ENCODE measurements around the gene PLPPR1. TPM values are rescaled to one million over a fixed set of nuclear protein-coding genes. Genes with fewer than 3 reads are reported as not detected.
A peak's percentile ranks its signal among the peaks of the same experiment; 100 is the strongest.

PLPPR1 gene
- total and polyA plus RNA-seq, 4 donors = 1.2 to 26.3 (median 2.4) TPM

DNA sequence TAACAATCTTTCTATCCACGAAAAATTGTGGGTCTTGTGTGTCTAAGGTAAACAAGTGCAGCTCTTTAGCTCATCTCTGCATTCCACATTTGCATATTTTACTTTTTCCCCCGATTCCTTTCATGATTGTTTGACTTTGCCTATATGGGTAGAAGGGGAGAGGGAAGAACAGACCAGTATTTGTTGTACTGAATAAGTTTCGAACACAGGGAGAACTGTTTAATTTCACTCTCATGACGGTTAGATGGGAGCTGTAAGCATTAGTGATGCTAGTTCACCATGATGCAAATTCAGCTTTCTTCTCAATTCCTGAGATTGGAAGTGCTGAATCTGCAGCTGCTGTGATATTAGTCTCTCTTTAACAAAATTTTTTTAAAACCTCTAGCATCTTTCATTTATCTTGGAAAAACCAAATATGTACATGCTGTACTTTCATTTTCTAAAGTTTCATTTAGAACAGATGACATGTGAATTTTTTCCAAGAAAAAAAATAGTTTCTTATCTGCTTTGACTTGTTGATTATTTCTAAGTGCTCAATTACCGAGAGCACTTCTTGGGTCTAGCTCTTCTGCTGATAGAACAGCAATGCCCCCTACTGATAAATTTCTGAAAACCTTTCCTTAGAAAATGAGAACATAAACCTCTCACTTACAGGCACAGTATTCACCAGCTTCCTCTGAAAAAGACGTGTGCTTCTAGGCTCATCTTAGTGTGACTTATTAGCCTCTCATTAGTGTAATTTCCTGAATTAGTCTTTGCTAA is 206.8 kb downstream of the PLPPR1 start:
- Histone ChIP-seq H3K27me3 (ENCODE audit: control insufficient read depth in 4 of 4, insufficient read depth in 4 of 4, low read length in 3 of 4) (no peaks in the 10 kb centered on the region), H3K4me3 (ENCODE audit: low read depth in 1 of 3, low read length in 3 of 3) (no peak overlapping the region), H3K9ac (ENCODE audit: low read depth in 1 of 2, low read length in 2 of 2) (no peak overlapping the region), H3K36me3 (ENCODE audit: control insufficient read depth in 4 of 4, insufficient read depth in 3 of 4, low read depth in 1 of 4, low read length in 3 of 4) (no peaks in the 10 kb centered on the region), H3K27ac (ENCODE audit: low read depth in 1 of 2, low read length in 2 of 2) (no peak overlapping the region), H3K9me3 (ENCODE audit: control insufficient read depth in 4 of 4, low read length in 3 of 4) (no peaks in the 10 kb centered on the region), H3K4me1 (ENCODE audit: control insufficient read depth in 4 of 4, insufficient read depth in 4 of 4, low read length in 3 of 4) (peaks cover 0 to 23% (median 13%) of the 10 kb centered on the region in 4 donors)
- no peak for DNase-seq (ENCODE audit: low spot score)
- WGBS = 42% methylated on average over 6 of the region's 6 CpGs
- peak; percentile 78 for TF ChIP-seq CTCF (IDR thresholded peaks at IDR 0.05; ENCODE audit: low read depth, low read length, missing input control)
- peak in 1 of 2 donors; percentile 9 for TF ChIP-seq HNF4A (conservative IDR thresholded peaks at IDR 0.05)
- peak; percentile 93 to 95 for TF ChIP-seq RAD21 (IDR thresholded peaks at IDR 0.05)
- no peak for TF ChIP-seq TAF1 (conservative IDR thresholded peaks at IDR 0.05)

DNA sequence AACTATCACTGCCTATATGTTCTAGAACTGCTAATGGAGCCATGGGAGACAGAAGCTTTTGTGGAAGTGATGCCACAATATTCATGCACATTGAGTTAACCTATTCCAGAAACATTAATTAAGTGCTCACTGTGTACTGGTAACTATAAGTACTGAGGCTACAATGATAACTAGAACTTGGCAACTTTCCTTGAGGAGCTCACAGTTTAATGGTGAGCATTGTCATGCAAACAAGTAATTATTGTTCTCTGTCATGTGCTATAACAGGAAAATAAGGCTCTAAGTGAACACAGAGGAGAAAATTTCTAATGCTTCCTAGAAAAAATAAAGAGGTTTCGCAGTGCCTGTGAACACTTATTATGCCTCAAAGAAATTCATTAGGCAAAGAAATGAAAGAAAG is 214.1 kb downstream of the PLPPR1 start:
- Histone ChIP-seq H3K27ac (ENCODE audit: low read depth in 1 of 2, low read length in 2 of 2) (no peak overlapping the region), H3K9ac (ENCODE audit: low read depth in 1 of 2, low read length in 2 of 2) (no peak overlapping the region), H3K9me3 (ENCODE audit: control insufficient read depth in 4 of 4, low read length in 3 of 4) (no peaks in the 10 kb centered on the region), H3K4me3 (ENCODE audit: low read depth in 1 of 3, low read length in 3 of 3) (no peak overlapping the region), H3K27me3 (ENCODE audit: control insufficient read depth in 4 of 4, insufficient read depth in 4 of 4, low read length in 3 of 4) (no peaks in the 10 kb centered on the region), H3K4me1 (ENCODE audit: control insufficient read depth in 4 of 4, insufficient read depth in 4 of 4, low read length in 3 of 4) (no peaks in the 10 kb centered on the region), H3K36me3 (ENCODE audit: control insufficient read depth in 4 of 4, insufficient read depth in 3 of 4, low read depth in 1 of 4, low read length in 3 of 4) (no peaks in the 10 kb centered on the region)
- 90% methylated on average over 1 of the region's 1 CpG for WGBS
- no peak for TF ChIP-seq CTCF (IDR thresholded peaks at IDR 0.05; ENCODE audit: low read depth, low read length, missing input control)
- no peak for TF ChIP-seq RXRA (IDR thresholded peaks at IDR 0.05)
- TF ChIP-seq HNF4A (conservative IDR thresholded peaks at IDR 0.05) = no peak
- TF ChIP-seq, protein P1, sequence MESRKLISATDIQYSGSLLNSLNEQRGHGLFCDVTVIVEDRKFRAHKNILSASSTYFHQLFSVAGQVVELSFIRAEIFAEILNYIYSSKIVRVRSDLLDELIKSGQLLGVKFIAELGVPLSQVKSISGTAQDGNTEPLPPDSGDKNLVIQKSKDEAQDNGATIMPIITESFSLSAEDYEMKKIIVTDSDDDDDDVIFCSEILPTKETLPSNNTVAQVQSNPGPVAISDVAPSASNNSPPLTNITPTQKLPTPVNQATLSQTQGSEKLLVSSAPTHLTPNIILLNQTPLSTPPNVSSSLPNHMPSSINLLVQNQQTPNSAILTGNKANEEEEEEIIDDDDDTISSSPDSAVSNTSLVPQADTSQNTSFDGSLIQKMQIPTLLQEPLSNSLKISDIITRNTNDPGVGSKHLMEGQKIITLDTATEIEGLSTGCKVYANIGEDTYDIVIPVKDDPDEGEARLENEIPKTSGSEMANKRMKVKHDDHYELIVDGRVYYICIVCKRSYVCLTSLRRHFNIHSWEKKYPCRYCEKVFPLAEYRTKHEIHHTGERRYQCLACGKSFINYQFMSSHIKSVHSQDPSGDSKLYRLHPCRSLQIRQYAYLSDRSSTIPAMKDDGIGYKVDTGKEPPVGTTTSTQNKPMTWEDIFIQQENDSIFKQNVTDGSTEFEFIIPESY (IDR thresholded peaks at IDR 0.05) = no peak
- no peak for TF ChIP-seq TAF1 (conservative IDR thresholded peaks at IDR 0.05)
- TF ChIP-seq SP1 (IDR thresholded peaks at IDR 0.05) = no peak
- no peak for DNase-seq (ENCODE audit: low spot score)

DNA sequence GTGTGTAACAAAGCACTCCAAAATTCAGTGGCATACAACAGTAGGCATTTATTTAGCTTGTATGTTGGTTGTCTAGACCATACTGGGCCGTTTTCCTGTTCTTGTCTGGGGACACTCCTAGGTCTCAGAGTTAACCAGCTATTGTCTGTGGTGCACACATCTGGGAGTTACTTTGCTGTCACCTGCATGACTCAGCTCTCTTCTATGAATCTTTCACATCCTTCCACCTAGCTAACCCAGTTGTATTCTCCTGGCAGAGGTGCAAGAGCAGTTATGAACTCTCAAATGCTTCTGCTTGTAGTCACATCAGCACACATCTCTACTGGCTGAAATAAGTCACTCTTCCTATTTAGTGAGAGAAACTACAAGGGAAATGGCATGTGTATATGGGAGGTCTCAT is 218.2 kb downstream of the PLPPR1 start:
- H3K36me3 ChIP-seq (ENCODE audit: control insufficient read depth in 4 of 4, insufficient read depth in 3 of 4, low read depth in 1 of 4, low read length in 3 of 4) = no peaks in the 10 kb centered on the region
- no peak overlapping the region for H3K4me3 ChIP-seq (ENCODE audit: low read depth in 1 of 3, low read length in 3 of 3)
- H3K27me3 ChIP-seq (ENCODE audit: control insufficient read depth in 4 of 4, insufficient read depth in 4 of 4, low read length in 3 of 4) = no peaks in the 10 kb centered on the region
- no peaks in the 10 kb centered on the region for H3K4me1 ChIP-seq (ENCODE audit: control insufficient read depth in 4 of 4, insufficient read depth in 4 of 4, low read length in 3 of 4)
- H3K27ac ChIP-seq (ENCODE audit: low read depth in 1 of 2, low read length in 2 of 2) = no peak overlapping the region
- no peak overlapping the region for H3K9ac ChIP-seq (ENCODE audit: low read depth in 1 of 2, low read length in 2 of 2)
- no peaks in the 10 kb centered on the region for H3K9me3 ChIP-seq (ENCODE audit: control insufficient read depth in 4 of 4, low read length in 3 of 4)
- no peak for DNase-seq (ENCODE audit: low spot score)
- 66% methylated on average over 1 of the region's 1 CpG for WGBS
- TF ChIP-seq JUND (IDR thresholded peaks at IDR 0.05) (no peak), YY1 (IDR thresholded peaks at IDR 0.05) (no peak), GABPA (IDR thresholded peaks at IDR 0.05 in 1 of 2, conservative IDR thresholded peaks at IDR 0.05 in 1 of 2) (no peak), MAX (IDR thresholded peaks at IDR 0.05) (no peak), RAD21 (IDR thresholded peaks at IDR 0.05) (no peak), HNF4A (conservative IDR thresholded peaks at IDR 0.05) (no peak), HNF4G (IDR thresholded peaks at IDR 0.05) (no peak), EGR1 (IDR thresholded peaks at IDR 0.05; ENCODE audit: low read depth in 2 of 2) (no peak)
- TF ChIP-seq, protein P2, sequence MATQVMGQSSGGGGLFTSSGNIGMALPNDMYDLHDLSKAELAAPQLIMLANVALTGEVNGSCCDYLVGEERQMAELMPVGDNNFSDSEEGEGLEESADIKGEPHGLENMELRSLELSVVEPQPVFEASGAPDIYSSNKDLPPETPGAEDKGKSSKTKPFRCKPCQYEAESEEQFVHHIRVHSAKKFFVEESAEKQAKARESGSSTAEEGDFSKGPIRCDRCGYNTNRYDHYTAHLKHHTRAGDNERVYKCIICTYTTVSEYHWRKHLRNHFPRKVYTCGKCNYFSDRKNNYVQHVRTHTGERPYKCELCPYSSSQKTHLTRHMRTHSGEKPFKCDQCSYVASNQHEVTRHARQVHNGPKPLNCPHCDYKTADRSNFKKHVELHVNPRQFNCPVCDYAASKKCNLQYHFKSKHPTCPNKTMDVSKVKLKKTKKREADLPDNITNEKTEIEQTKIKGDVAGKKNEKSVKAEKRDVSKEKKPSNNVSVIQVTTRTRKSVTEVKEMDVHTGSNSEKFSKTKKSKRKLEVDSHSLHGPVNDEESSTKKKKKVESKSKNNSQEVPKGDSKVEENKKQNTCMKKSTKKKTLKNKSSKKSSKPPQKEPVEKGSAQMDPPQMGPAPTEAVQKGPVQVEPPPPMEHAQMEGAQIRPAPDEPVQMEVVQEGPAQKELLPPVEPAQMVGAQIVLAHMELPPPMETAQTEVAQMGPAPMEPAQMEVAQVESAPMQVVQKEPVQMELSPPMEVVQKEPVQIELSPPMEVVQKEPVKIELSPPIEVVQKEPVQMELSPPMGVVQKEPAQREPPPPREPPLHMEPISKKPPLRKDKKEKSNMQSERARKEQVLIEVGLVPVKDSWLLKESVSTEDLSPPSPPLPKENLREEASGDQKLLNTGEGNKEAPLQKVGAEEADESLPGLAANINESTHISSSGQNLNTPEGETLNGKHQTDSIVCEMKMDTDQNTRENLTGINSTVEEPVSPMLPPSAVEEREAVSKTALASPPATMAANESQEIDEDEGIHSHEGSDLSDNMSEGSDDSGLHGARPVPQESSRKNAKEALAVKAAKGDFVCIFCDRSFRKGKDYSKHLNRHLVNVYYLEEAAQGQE (IDR thresholded peaks at IDR 0.05) = no peak
